GM19035 (cell line): ENCODE measurements around the gene NKX2-1.

ENCODE experiments used
- ATAC-seq: cut with Tn5 transposase; IDR thresholded peaks from one replicate; pipeline ENCODE4 v1.9.1; 2021; ENCODE audit not compliant: unreplicated experiment

Gene NKX2-1

GRCh38 chr14:36518031-36518585 lies 1.9 kb downstream of the NKX2-1 start:
- ATAC-seq: no peak

GRCh38 chr14:36517242-36518030 lies 2.6 kb downstream of the NKX2-1 start:
- no peak for ATAC-seq

GRCh38 chr14:36516719-36517241 lies 3.3 kb downstream of the NKX2-1 start:
- ATAC-seq: no peak

- no peak for ATAC-seq
Observed at GRCh38 chr14:36515896-36516718, 3.9 kb downstream of the NKX2-1 start.

- ATAC-seq: no peak
Observed at GRCh38 chr14:36515105-36515593, 4.9 kb downstream of the NKX2-1 start.

- no peak for ATAC-seq
Observed at GRCh38 chr14:36514278-36515104, 5.5 kb downstream of the NKX2-1 start.

- no peak for ATAC-seq
Observed at GRCh38 chr14:36513451-36514277, 6.4 kb downstream of the NKX2-1 start.

GRCh38 chr14:36513012-36513420 lies 7.0 kb downstream of the NKX2-1 start:
- no peak for ATAC-seq

GRCh38 chr14:36512585-36513003 lies 7.4 kb downstream of the NKX2-1 start:
- ATAC-seq: no peak

GRCh38 chr14:36511981-36512584 lies 7.9 kb downstream of the NKX2-1 start:
- ATAC-seq: no peak

- ATAC-seq: no peak
Observed at GRCh38 chr14:36510874-36511273, 9.2 kb downstream of the NKX2-1 start.

GRCh38 chr14:36510078-36510799 lies 9.8 kb downstream of the NKX2-1 start:
- no peak for ATAC-seq

GRCh38 chr14:36509069-36509917 lies 10.7 kb downstream of the NKX2-1 start:
- ATAC-seq: no peak

GRCh38 chr14:36508418-36509068 lies 11.5 kb downstream of the NKX2-1 start:
- no peak for ATAC-seq

- no peak for ATAC-seq
Observed at GRCh38 chr14:36507847-36508417, 12.1 kb downstream of the NKX2-1 start.

- ATAC-seq: no peak
Observed at GRCh38 chr14:36506732-36507614, 13.1 kb downstream of the NKX2-1 start.
